ENCODE measurements around the gene TRO. TPM values are rescaled to one million over a fixed set of nuclear protein-coding genes. Genes with fewer than 3 reads are reported as not detected.

TRO gene
- polyA plus RNA-seq, 3 donors: not detected

- Histone ChIP-seq H2AFZ (ENCODE audit: insufficient read depth, low read depth, low read length, poor library complexity, severe bottlenecking) (no peak overlapping the region), H3K36me3 (replicated peaks in 1 of 2; ENCODE audit: control insufficient read depth in 1 of 2, insufficient read depth in 2 of 2, low read length in 2 of 2) (no peaks in the 10 kb centered on the region), H3K27ac (ENCODE audit: low read depth in 1 of 2, low read length in 2 of 2) (no peak overlapping the region), H3K27me3 (ENCODE audit: control insufficient read depth in 2 of 2, insufficient read depth in 2 of 2, low read length in 2 of 2) (no peaks in the 10 kb centered on the region), H3K79me2 (ENCODE audit: insufficient read depth, low read length) (no peaks in the 10 kb centered on the region), H3K4me2 (replicated peaks; ENCODE audit: extremely low read depth, low read length, poor library complexity, severe bottlenecking) (no peak overlapping the region), H3K9ac (ENCODE audit: insufficient read depth, low read length, poor library complexity, severe bottlenecking) (no peak overlapping the region), H3K9me3 (replicated peaks in 1 of 2; ENCODE audit: control insufficient read depth in 1 of 2, insufficient read depth in 1 of 2, low read length in 2 of 2) (no peaks in the 10 kb centered on the region), H4K20me1 (ENCODE audit: insufficient read depth, low read length) (no peaks in the 10 kb centered on the region), H3K4me3 (replicated peaks in 1 of 3; ENCODE audit: low read depth in 2 of 3, low read length in 3 of 3) (no peak overlapping the region), H3K4me1 (ENCODE audit: control insufficient read depth in 1 of 2, insufficient read depth in 2 of 2, low read length in 2 of 2) (no peaks in the 10 kb centered on the region)
- intact Hi-C loops (cut with micrococcal nuclease): no loop called here
- TF ChIP-seq CTCF (IDR thresholded peaks at IDR 0.05): no peak
- peaks cover 0 to 1% (median 0%) of the 10 kb centered on the region in 7 donors for H3K9me3 Mint-ChIP-seq
- no peak for DNase-seq
- no peaks in the 10 kb centered on the region for H3K36me3 Mint-ChIP-seq
- 80% methylated on average over 1 of the region's 4 CpGs for WGBS (ENCODE audit: insufficient coverage)
- no peak overlapping the region for H3K4me3 Mint-ChIP-seq
- peaks cover 1 to 4% (median 2%) of the 10 kb centered on the region in 3 donors for H3K27me3 Mint-ChIP-seq (ENCODE audit: low read depth in 3 of 3)
- no peaks in the 10 kb centered on the region for H3K4me1 Mint-ChIP-seq
- no peak overlapping the region for H3K27ac Mint-ChIP-seq
Observed at GRCh38 chrX:54935306-54935705, 14.7 kb downstream of the TRO start.

- H3K27ac ChIP-seq (ENCODE audit: low read depth in 1 of 2, low read length in 2 of 2): no peak overlapping the region
- no peak overlapping the region for H3K27ac Mint-ChIP-seq
- intact Hi-C loops (cut with micrococcal nuclease): no loop called here
- H3K36me3 Mint-ChIP-seq: no peaks in the 10 kb centered on the region
- no peak for TF ChIP-seq CTCF (IDR thresholded peaks at IDR 0.05)
- H2AFZ ChIP-seq (ENCODE audit: insufficient read depth, low read depth, low read length, poor library complexity, severe bottlenecking): no peak overlapping the region
- DNase-seq: no peak
- no peaks in the 10 kb centered on the region for H3K79me2 ChIP-seq (ENCODE audit: insufficient read depth, low read length)
- H3K4me3 ChIP-seq (replicated peaks in 1 of 3; ENCODE audit: low read depth in 2 of 3, low read length in 3 of 3): no peak overlapping the region
- H3K4me3 Mint-ChIP-seq: no peak overlapping the region
- H4K20me1 ChIP-seq (ENCODE audit: insufficient read depth, low read length): no peaks in the 10 kb centered on the region
- H3K4me2 ChIP-seq (replicated peaks; ENCODE audit: extremely low read depth, low read length, poor library complexity, severe bottlenecking): no peak overlapping the region
- H3K36me3 ChIP-seq (replicated peaks in 1 of 2; ENCODE audit: control insufficient read depth in 1 of 2, insufficient read depth in 2 of 2, low read length in 2 of 2): no peaks in the 10 kb centered on the region
- no peaks in the 10 kb centered on the region for H3K9me3 ChIP-seq (replicated peaks in 1 of 2; ENCODE audit: control insufficient read depth in 1 of 2, insufficient read depth in 1 of 2, low read length in 2 of 2)
- peaks cover 1 to 4% (median 2%) of the 10 kb centered on the region in 3 donors for H3K27me3 Mint-ChIP-seq (ENCODE audit: low read depth in 3 of 3)
- 60% methylated on average over 1 of the region's 4 CpGs for WGBS (ENCODE audit: insufficient coverage)
- no peaks in the 10 kb centered on the region for H3K4me1 ChIP-seq (ENCODE audit: control insufficient read depth in 1 of 2, insufficient read depth in 2 of 2, low read length in 2 of 2)
- H3K9me3 Mint-ChIP-seq: peaks cover 0 to 3% (median 0%) of the 10 kb centered on the region in 7 donors
- H3K9ac ChIP-seq (ENCODE audit: insufficient read depth, low read length, poor library complexity, severe bottlenecking): no peak overlapping the region
- H3K4me1 Mint-ChIP-seq: no peaks in the 10 kb centered on the region
- no peaks in the 10 kb centered on the region for H3K27me3 ChIP-seq (ENCODE audit: control insufficient read depth in 2 of 2, insufficient read depth in 2 of 2, low read length in 2 of 2)
Observed at GRCh38 chrX:54937416-54937815, 16.8 kb downstream of the TRO start.
